Pancreas (tissue), 10 donors: ENCODE data around the gene KLK7. TPM values are rescaled to one million over a fixed set of nuclear protein-coding genes. Genes with fewer than 3 reads are reported as not detected.

Source experiments
- ATAC-seq, 4 donors: fragments of 200-7000 bp; cut with Tn5 transposase; one replicate each; pipeline versions ENCODE4 v1.8.0 to v1.9.1; 2020; ENCODE audit warnings: mild to moderate bottlenecking in 4 of 4, moderate library complexity in 4 of 4
- DNase-seq, 6 donors: peaks; one replicate each; pipeline ENCODE4 v3.0.0-alpha.2; 2020
- FAIRE-seq: peaks from 2 replicates; lab custom pipeline; 2012; peaks lifted over from hg19 to GRCh38; lab: Jason Lieb, UNC
- H3K27ac ChIP-seq, 4 donors: fragments of 200-600 bp; sonication (generic); 1 replicate in 3 of 4; 2 replicates in 1 of 4; pipeline versions ENCODE4 v1.5.0 to v1.8.0; 2020
- H3K27me3 ChIP-seq, 4 donors: fragments of 200-600 bp; one replicate each; pipeline ENCODE4 v1.8.0; 2021
- H3K36me3 ChIP-seq, 3 donors: fragments of 200-600 bp; sonication (generic) in 1 of 3; one replicate each; pipeline versions ENCODE4 v1.5.0 to v1.8.0; 2020 to 2021
- H3K4me1 ChIP-seq, 3 donors: fragments of 200-600 bp; one replicate each; pipeline ENCODE4 v1.8.0; 2021
- H3K4me3 ChIP-seq, 4 donors: fragments of 200-600 bp; sonication (generic) in 2 of 4; one replicate each; pipeline versions ENCODE4 v1.5.0 to v1.8.0; 2020 to 2021
- H3K9me3 ChIP-seq, 4 donors: fragments of 200-600 bp; one replicate each; pipeline ENCODE4 v1.8.0; 2021
- WGBS, 2 donors: extraction: QIAGEN DNeasy Blood & Tissue Kit; methylation state at CpG; one replicate each; pipeline ENCODE4 v1.1.7; 2013; 5-methylcytosine and 5-hydroxymethylcytosine counted together
- intact Hi-C, 3 donors: fragments of 100-400 bp; cut with DNase I; formaldehyde crosslinking; loops; one replicate each; pipeline versions ENCODE4 v1.11.1 to v1.14.2; 2022
- polyA plus RNA-seq, 2 donors: library from polyadenylated mRNA; stranded (reverse); fragments of 200-250 nt; gene quantifications; one replicate each; pipeline ENCODE4 v1.2.3, GENCODE V29; 2013
- total RNA-seq, 6 donors: library from RNA; stranded (reverse); fragmentation: NEBNext Ultra II Directional in 4 of 6; extraction: Animal tissue kit (Norgen Biotek cat#: 25700) in 4 of 6; gene quantifications; one replicate each; pipeline versions ENCODE4 v1.2.1 to v1.2.4, GENCODE V29; 2021 to 2023
- TF ChIP-seq, protein P1 (sequence below), 4 donors: fragments of 200-600 bp; sonication (generic) in 3 of 4; IDR thresholded peaks; one replicate each; pipeline versions ENCODE4 v1.5.0 to v1.8.0; 2021; ENCODE audit warnings: antibody characterized with exemption in 4 of 4
- donor health status: healthy with polysubstance abuse.
- donor health status: DM: no; HTN: no; CAD: no; lungs with moderate emphysema.
- donor health status: DM: no; HTN: no; CAD: no.
- donor health status: control.
- donor health status: control.
- donor health status: Bipolar disorder and iron deficiency.
- donor health status: DM: yes; HTN: yes; CAD: no.
- donor health status: DM: no; HTN: no; CAD: no.
- donor health status: DM: no; HTN: no; CAD: no.
- donor health status: DM: yes; HTN: yes; CAD: no.

Gene KLK7
- total and polyA plus RNA-seq, 8 donors, result 0.46 TPM; not detected in 7

DNA sequence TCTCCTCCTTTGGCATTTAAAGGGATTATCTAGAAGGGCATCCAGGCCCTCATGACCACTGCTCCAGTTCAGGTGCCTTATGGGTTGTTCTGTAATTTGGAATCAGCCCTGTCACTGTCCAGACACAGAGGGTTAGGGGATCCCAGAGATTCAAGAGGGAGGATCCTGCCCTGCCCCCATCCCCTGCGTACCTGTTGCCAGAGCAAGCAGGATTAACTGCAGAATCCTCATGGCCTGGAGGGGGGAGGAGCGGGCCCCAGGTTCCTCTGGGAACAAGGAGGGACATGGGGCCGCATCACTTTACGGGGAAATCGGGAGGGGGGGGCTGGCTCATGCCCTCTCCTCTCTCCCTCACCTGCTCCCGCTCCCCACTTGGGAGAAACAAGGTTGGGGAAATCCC, 41.7 kb upstream of the KLK7 start:
- no peaks in the 10 kb centered on the region for H3K27me3 ChIP-seq
- DNase-seq (no peak), FAIRE-seq (no peak), ATAC-seq (peak in 1 of 4 donors; percentile 10)
- H3K9me3 ChIP-seq, result no peaks in the 10 kb centered on the region
- TF ChIP-seq, protein P1, sequence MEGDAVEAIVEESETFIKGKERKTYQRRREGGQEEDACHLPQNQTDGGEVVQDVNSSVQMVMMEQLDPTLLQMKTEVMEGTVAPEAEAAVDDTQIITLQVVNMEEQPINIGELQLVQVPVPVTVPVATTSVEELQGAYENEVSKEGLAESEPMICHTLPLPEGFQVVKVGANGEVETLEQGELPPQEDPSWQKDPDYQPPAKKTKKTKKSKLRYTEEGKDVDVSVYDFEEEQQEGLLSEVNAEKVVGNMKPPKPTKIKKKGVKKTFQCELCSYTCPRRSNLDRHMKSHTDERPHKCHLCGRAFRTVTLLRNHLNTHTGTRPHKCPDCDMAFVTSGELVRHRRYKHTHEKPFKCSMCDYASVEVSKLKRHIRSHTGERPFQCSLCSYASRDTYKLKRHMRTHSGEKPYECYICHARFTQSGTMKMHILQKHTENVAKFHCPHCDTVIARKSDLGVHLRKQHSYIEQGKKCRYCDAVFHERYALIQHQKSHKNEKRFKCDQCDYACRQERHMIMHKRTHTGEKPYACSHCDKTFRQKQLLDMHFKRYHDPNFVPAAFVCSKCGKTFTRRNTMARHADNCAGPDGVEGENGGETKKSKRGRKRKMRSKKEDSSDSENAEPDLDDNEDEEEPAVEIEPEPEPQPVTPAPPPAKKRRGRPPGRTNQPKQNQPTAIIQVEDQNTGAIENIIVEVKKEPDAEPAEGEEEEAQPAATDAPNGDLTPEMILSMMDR (IDR thresholded peaks at IDR 0.05), result no peak
- H3K4me3 ChIP-seq, result peak overlapping the region in 2 of 4 donors; percentile 34 to 49
- WGBS, 2 donors, result 37 to 74% methylated on average over 6 of the region's 6 CpGs
- peak overlapping the region in 2 of 4 donors; percentile 62 to 68 for H3K27ac ChIP-seq
- H3K4me1 ChIP-seq, result peaks cover 0 to 12% (median 0%) of the 10 kb centered on the region in 3 donors
- no peaks in the 10 kb centered on the region for H3K36me3 ChIP-seq
- intact Hi-C loops, result loop anchor here in 1 of 3 donors (5.0 kb wide), 1 partner anchor 67 kb away; no protein-coding TSS in a partner anchor

DNA sequence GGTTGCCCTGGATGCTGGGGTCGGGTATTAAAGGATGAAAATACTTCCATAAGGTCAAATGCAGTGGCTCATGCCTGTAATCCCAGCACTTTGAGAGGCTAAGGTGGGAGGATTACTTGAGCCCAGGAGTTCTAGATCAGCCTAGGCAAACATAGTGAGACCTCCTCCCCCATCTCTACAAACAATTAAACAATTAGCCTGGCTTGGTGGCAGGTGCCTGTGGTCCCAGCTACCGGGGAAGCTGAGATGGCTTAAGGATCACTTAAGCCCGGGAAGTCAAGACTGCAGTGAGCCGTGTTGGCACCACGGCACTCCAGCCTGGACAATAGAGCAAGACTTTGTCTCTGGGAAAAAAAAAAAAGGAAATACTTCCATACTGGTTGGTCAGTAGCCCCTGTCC, 41.2 kb upstream of the KLK7 start:
- FAIRE-seq, result no peak
- intact Hi-C loops, result loop anchor here in 2 of 3 donors (5.0 kb wide), 1 partner anchor 67 kb away; no protein-coding TSS in a partner anchor
- Histone ChIP-seq H3K27me3 (no peaks in the 10 kb centered on the region), H3K4me1 (peaks cover 0 to 12% (median 0%) of the 10 kb centered on the region in 3 donors), H3K27ac (peak overlapping the region in 2 of 4 donors; percentile 62 to 68), H3K9me3 (no peaks in the 10 kb centered on the region), H3K36me3 (no peaks in the 10 kb centered on the region), H3K4me3 (no peak overlapping the region)
- TF ChIP-seq, protein P1 (IDR thresholded peaks at IDR 0.05), result no peak
- ATAC-seq, result no peak
- 14 to 30% methylated on average over 5 of the region's 5 CpGs for WGBS, 2 donors
- DNase-seq, result peak in 1 of 6 donors; percentile 44

DNA sequence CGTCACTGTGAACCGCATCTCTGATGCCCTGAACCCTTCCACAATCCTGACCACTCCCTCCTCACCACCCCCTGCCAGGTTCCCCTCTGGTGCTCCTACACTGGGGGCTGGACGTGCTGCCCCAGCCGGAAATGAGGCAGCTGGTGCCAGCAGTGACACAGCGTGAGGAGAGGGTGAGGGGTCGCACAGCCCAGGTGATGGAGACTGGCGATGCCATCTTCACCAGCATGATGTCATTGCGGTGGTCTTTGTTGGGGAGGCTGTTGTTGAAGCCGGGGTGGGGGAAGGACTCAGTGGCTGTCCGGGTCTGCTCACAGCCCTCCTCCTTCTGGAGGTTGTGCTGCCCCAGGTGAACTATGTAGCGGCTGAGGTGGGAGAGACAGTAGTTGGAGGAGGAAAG, 40.2 kb upstream of the KLK7 start:
- FAIRE-seq (no peak), ATAC-seq (no peak), DNase-seq (peak in 2 of 6 donors; percentile 28 to 40)
- TF ChIP-seq, protein P1 (IDR thresholded peaks at IDR 0.05), result no peak
- Histone ChIP-seq H3K4me3 (no peak overlapping the region), H3K9me3 (no peaks in the 10 kb centered on the region), H3K27ac (no peak overlapping the region), H3K36me3 (no peaks in the 10 kb centered on the region), H3K27me3 (no peaks in the 10 kb centered on the region), H3K4me1 (peaks cover 0 to 12% (median 0%) of the 10 kb centered on the region in 3 donors)
- intact Hi-C loops, result loop anchor here in 1 of 3 donors (5.0 kb wide), 1 partner anchor 68 kb away; no protein-coding TSS in a partner anchor
- 79 to 80% methylated on average over 11 of the region's 11 CpGs for WGBS, 2 donors

DNA sequence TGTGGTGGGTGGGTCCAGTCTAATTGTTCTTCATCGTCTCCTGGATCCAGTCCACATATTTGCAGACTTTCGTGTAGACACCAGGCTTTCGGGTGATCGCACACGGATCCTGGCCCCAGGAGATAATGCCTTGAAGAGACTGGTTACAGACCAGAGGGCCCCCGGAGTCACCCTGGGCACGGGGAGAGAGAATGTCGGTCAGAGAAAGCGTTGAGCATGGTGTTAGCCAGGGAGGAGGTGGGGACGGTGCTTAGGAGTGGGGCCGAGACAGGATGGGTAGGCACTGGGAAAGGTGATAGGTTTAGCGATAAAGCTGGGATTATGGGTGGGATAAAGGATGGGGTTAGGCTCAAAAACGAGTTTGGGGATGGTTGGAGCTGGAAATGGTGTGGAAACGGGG, 38.8 kb upstream of the KLK7 start:
- Histone ChIP-seq H3K27me3 (no peaks in the 10 kb centered on the region), H3K4me1 (peaks cover 0 to 12% (median 0%) of the 10 kb centered on the region in 3 donors), H3K9me3 (no peaks in the 10 kb centered on the region), H3K27ac (no peak overlapping the region), H3K36me3 (no peaks in the 10 kb centered on the region), H3K4me3 (no peak overlapping the region)
- DNase-seq (peak in 1 of 6 donors; percentile 48), FAIRE-seq (no peak), ATAC-seq (no peak)
- TF ChIP-seq, protein P1 (IDR thresholded peaks at IDR 0.05), result no peak
- intact Hi-C loops, result loop anchor here in 1 of 3 donors (5.0 kb wide), 1 partner anchor 70 kb away; no protein-coding TSS in a partner anchor
- 66 to 69% methylated on average over 14 of the region's 14 CpGs for WGBS, 2 donors
